Measurements from ENCODE around the gene MKKS. TPM values are rescaled to one million over a fixed set of nuclear protein-coding genes. Genes with fewer than 3 reads are reported as not detected.

The MKKS gene
- total RNA-seq, 1 experiment from 2014 or later, result 10.6 TPM

DNA sequence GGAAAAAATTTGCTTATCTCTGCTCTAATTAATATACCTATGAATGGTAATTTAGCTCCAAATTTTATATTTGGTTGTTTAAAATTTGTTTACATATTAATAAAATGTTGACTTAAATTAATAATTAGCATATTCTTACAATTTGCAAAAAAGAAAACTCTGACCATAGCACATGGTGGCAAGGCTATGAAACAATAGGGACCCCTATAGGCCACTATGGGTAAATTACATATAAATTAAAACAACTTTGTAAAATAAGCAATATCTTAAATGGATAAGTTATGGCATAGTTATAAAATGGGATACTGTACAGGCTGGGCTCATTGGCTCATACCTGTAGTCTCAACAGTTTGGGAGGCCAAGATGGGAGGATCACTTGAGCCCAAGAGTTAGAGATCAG is 76.0 kb downstream of the MKKS start:
- Histone ChIP-seq H3K9me3 (ENCODE audit: control insufficient read depth, low read depth, low read length) (no peaks in the 10 kb centered on the region), H2BK15ac (ENCODE audit: low read depth, low read length) (no peak overlapping the region), H2BK20ac (ENCODE audit: low read depth, low read length, poor library complexity, severe bottlenecking) (no peak overlapping the region), H3K23me2 (ENCODE audit: insufficient read length, low read depth, low read length, poor library complexity, severe bottlenecking) (no peaks in the 10 kb centered on the region), H3T11ph (ENCODE audit: low read length) (no peak overlapping the region), H4K20me1 (ENCODE audit: control insufficient read depth, insufficient read depth, insufficient read length) (no peaks in the 10 kb centered on the region), H4K8ac (replicated peaks; ENCODE audit: insufficient read length, low read depth, low read length) (no peak overlapping the region), H3K4ac (ENCODE audit: low read depth, low read length) (no peak overlapping the region), H3K23ac (ENCODE audit: insufficient read length, low read depth, low read length) (no peak overlapping the region), H2BK5ac (ENCODE audit: insufficient read length, low read length) (no peak overlapping the region), H3K56ac (ENCODE audit: insufficient read length, low read depth, low read length) (no peak overlapping the region), H4K91ac (ENCODE audit: insufficient read length, low read depth, low read length) (no peak overlapping the region), H2BK12ac (ENCODE audit: insufficient read length, low read depth, low read length) (no peak overlapping the region), H2AFZ (ENCODE audit: low read length) (no peak overlapping the region), H3K4me1 (ENCODE audit: insufficient read depth, low read length) (peaks cover 2% of the 10 kb centered on the region; the same call in 1 of the 2 replicates), H2BK120ac (ENCODE audit: low read depth, low read length, poor library complexity, severe bottlenecking) (no peak overlapping the region), H3K79me1 (ENCODE audit: insufficient read depth, low read depth, low read length, poor library complexity, severe bottlenecking) (no peaks in the 10 kb centered on the region), H3K27me3 (ENCODE audit: insufficient read depth, low read length) (no peaks in the 10 kb centered on the region), H3K4me2 (ENCODE audit: insufficient read depth, insufficient read length, low read length) (no peak overlapping the region), H3K18ac (ENCODE audit: insufficient read length, low read depth, low read length) (no peak overlapping the region), H3K14ac (ENCODE audit: insufficient read depth, low read length) (no peak overlapping the region), H3K79me2 (ENCODE audit: insufficient read depth, low read length) (no peaks in the 10 kb centered on the region), H4K5ac (ENCODE audit: insufficient read length, low read depth, low read length) (no peak overlapping the region), H2AK5ac (ENCODE audit: insufficient read length, low read length) (no peak overlapping the region), H3K27ac (ENCODE audit: insufficient read length, low read depth, low read length) (no peak overlapping the region), H3K9ac (ENCODE audit: extremely low read depth, insufficient read length, low read length) (no peak overlapping the region)
- TF ChIP-seq, protein P1, sequence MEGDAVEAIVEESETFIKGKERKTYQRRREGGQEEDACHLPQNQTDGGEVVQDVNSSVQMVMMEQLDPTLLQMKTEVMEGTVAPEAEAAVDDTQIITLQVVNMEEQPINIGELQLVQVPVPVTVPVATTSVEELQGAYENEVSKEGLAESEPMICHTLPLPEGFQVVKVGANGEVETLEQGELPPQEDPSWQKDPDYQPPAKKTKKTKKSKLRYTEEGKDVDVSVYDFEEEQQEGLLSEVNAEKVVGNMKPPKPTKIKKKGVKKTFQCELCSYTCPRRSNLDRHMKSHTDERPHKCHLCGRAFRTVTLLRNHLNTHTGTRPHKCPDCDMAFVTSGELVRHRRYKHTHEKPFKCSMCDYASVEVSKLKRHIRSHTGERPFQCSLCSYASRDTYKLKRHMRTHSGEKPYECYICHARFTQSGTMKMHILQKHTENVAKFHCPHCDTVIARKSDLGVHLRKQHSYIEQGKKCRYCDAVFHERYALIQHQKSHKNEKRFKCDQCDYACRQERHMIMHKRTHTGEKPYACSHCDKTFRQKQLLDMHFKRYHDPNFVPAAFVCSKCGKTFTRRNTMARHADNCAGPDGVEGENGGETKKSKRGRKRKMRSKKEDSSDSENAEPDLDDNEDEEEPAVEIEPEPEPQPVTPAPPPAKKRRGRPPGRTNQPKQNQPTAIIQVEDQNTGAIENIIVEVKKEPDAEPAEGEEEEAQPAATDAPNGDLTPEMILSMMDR (conservative IDR thresholded peaks at IDR 0.05), result peak; percentile 79
- DNase-seq, result no peak
- no peaks in the 10 kb centered on the region for H3K36me3 Mint-ChIP-seq (ENCODE audit: insufficient read depth in 1 of 3, low read depth in 3 of 3)
- peaks cover 9 to 11% of the 10 kb centered on the region in 2 experiments for H3K4me1 Mint-ChIP-seq
- no peaks in the 10 kb centered on the region for H3K27me3 Mint-ChIP-seq (ENCODE audit: low read depth)
- no peak overlapping the region for H3K27ac Mint-ChIP-seq
- H3K9me3 Mint-ChIP-seq, result no peaks in the 10 kb centered on the region
- H3K4me3 Mint-ChIP-seq, result no peak overlapping the region
